IMR-90 (cell line): Measurements from ENCODE around the gene LYSMD2. TPM values are rescaled to one million over a fixed set of nuclear protein-coding genes. Genes with fewer than 3 reads are reported as not detected.

ENCODE experiments used
- ATAC-seq: fragments of 200-7000 bp; cut with Tn5 transposase; 2 replicates; pipeline ENCODE4 v1.9.1; 2020; ENCODE audit warnings: low read depth, mild to moderate bottlenecking, moderate library complexity
- BruUV-seq: library from RNA; stranded (reverse); fragments of 400-500 nt; replicated peaks from 2 replicates; lab custom pipeline; 2021; lab: Mats Ljungman, UMichigan
- CTCF ChIA-PET: fragments of 300-600 bp; formaldehyde crosslinking; extraction: SDS; loops from one replicate; lab custom pipeline; 2021; ENCODE audit warnings: antibody characterized with exemption; lab: Yijun Ruan, JAX
- POLR2A ChIA-PET: fragments of 300-600 bp; sonication (Branson Sonifier 250); formaldehyde crosslinking; loops from one replicate; lab custom pipeline; 2022; ENCODE audit warnings: antibody characterized with exemption; ENCODE audit not compliant: unreplicated experiment; lab: Charles Lee
- DNase-seq: peaks from one replicate; pipeline ENCODE4 v3.0.0; 2013
- H2AFZ ChIP-seq: replicated peaks from 2 replicates; pipeline ENCODE3; 2013; ENCODE audit warnings: low read length, mild to moderate bottlenecking; ENCODE audit not compliant: poor library complexity
- H2AK5ac ChIP-seq: 2 replicates; pipeline ENCODE4 v1.6.1; 2013; ENCODE audit warnings: low read depth, low read length, inconsistent platforms
- H2AK9ac ChIP-seq: replicated peaks from 2 replicates; pipeline ENCODE3; 2013; ENCODE audit warnings: mild to moderate bottlenecking, low read depth, low read length, moderate library complexity; ENCODE audit not compliant: poor library complexity
- H2BK120ac ChIP-seq: 2 replicates; pipeline ENCODE4 v1.6.1; 2013; ENCODE audit warnings: low read depth, low read length, inconsistent platforms
- H2BK15ac ChIP-seq: 3 replicates; pipeline ENCODE4 v1.6.1; 2013; ENCODE audit warnings: low read depth, low read length, inconsistent platforms
- H2BK20ac ChIP-seq: 2 replicates; pipeline ENCODE4 v1.6.1; 2013; ENCODE audit warnings: low read depth, mild to moderate bottlenecking, inconsistent platforms, low read length, moderate library complexity
- H2BK5ac ChIP-seq: 2 replicates; pipeline ENCODE4 v1.6.1; 2013; ENCODE audit warnings: mild to moderate bottlenecking, low read depth, low read length, inconsistent platforms; ENCODE audit not compliant: poor library complexity, severe bottlenecking
- H3K14ac ChIP-seq: replicated peaks from 2 replicates; pipeline ENCODE4 v1.6.1; 2013; ENCODE audit warnings: low read depth, low read length, inconsistent platforms
- H3K18ac ChIP-seq: 2 replicates; pipeline ENCODE4 v1.6.1; 2013; ENCODE audit warnings: low read depth, low read length, control low read depth
- H3K23ac ChIP-seq: 2 replicates; pipeline ENCODE4 v1.6.1; 2013; ENCODE audit warnings: low read depth, low read length, inconsistent platforms
- H3K27ac ChIP-seq: 2 replicates; pipeline ENCODE4 v1.5.1; 2013; ENCODE audit warnings: mild to moderate bottlenecking, control low read depth, low read length; ENCODE audit not compliant: insufficient read depth
- H3K27me3 ChIP-seq: 2 replicates; pipeline ENCODE4 v1.6.1; 2013; ENCODE audit warnings: low read length; ENCODE audit not compliant: control insufficient read depth, insufficient read depth
- H3K36me3 ChIP-seq: 2 replicates; pipeline ENCODE4 v1.6.1; 2013; ENCODE audit warnings: low read length, mixed read lengths; ENCODE audit not compliant: control insufficient read depth, insufficient read depth
- H3K4ac ChIP-seq: 2 replicates; pipeline ENCODE4 v1.6.1; 2013; ENCODE audit warnings: low read depth, low read length, inconsistent platforms
- H3K4me1 ChIP-seq: 2 replicates; pipeline ENCODE4 v1.6.1; 2013; ENCODE audit warnings: low read length, mixed read lengths; ENCODE audit not compliant: control insufficient read depth, insufficient read depth
- H3K4me2 ChIP-seq: 2 replicates; pipeline ENCODE4 v1.6.1; 2013; ENCODE audit warnings: low read depth, mild to moderate bottlenecking, control low read depth, low read length, moderate library complexity
- H3K4me3 ChIP-seq: 2 replicates; pipeline ENCODE4 v1.5.1; 2013; ENCODE audit warnings: low read depth, mild to moderate bottlenecking, control low read depth, low read length, moderate library complexity; ENCODE audit not compliant: insufficient read depth
- H3K56ac ChIP-seq: 2 replicates; pipeline ENCODE4 v1.6.1; 2013; ENCODE audit warnings: low read length, inconsistent platforms; ENCODE audit not compliant: insufficient read depth; ENCODE audit errors: extremely low read depth
- H3K79me1 ChIP-seq, 2 experiments: 2 replicates each; pipeline ENCODE4 v1.6.1; 2013; ENCODE audit warnings: low read length in 2 of 2, inconsistent platforms in 1 of 2, low read depth in 1 of 2
- H3K9ac ChIP-seq: 2 replicates; pipeline ENCODE4 v1.6.1; 2013; ENCODE audit warnings: low read depth, low read length, control low read depth
- H3K9me1 ChIP-seq: 2 replicates; pipeline ENCODE4 v1.6.1; 2013; ENCODE audit warnings: low read length, inconsistent platforms; ENCODE audit not compliant: insufficient read depth
- H3K9me3 ChIP-seq: 2 replicates; pipeline ENCODE4 v1.6.1; 2013; ENCODE audit warnings: low read length; ENCODE audit not compliant: control insufficient read depth, insufficient read depth
- H4K20me1 ChIP-seq: 2 replicates; pipeline ENCODE4 v1.6.1; 2013; ENCODE audit warnings: low read length, inconsistent platforms; ENCODE audit not compliant: insufficient read depth
- H4K5ac ChIP-seq: 2 replicates; pipeline ENCODE4 v1.6.1; 2013; ENCODE audit warnings: mild to moderate bottlenecking, low read depth, low read length, control low read depth
- H4K8ac ChIP-seq, 2 experiments: 2 replicates each; pipeline ENCODE4 v1.6.1; 2013; ENCODE audit warnings: low read depth in 2 of 2, low read length in 2 of 2, control low read depth in 1 of 2, inconsistent platforms in 1 of 2
- H4K91ac ChIP-seq: 2 replicates; pipeline ENCODE4 v1.6.1; 2013; ENCODE audit warnings: low read depth, low read length, inconsistent platforms; ENCODE audit not compliant: insufficient read depth
- CEBPB ChIP-seq: IDR thresholded peaks from 2 replicates; pipeline ENCODE4 v1.6.1; 2012; ENCODE audit warnings: low read depth, low read length, improper control_type of control experiment
- CHD1 ChIP-seq: IDR thresholded peaks from 2 replicates; pipeline ENCODE4 v1.6.1; 2012; ENCODE audit warnings: low read depth, low read length, improper control_type of control experiment
- CTCF ChIP-seq: conservative IDR thresholded peaks from 2 replicates; pipeline ENCODE4 v1.5.1; 2012; ENCODE audit warnings: mild to moderate bottlenecking, low read depth, low read length, improper control_type of control experiment
- ELK1 ChIP-seq: fragments of 150-350 bp; IDR thresholded peaks from 2 replicates; pipeline ENCODE4 v1.6.1; 2016; ENCODE audit warnings: low read depth, mild to moderate bottlenecking, low read length, moderate library complexity, borderline replicate concordance
- FOS ChIP-seq: fragments of 150-350 bp; IDR thresholded peaks from 2 replicates; pipeline ENCODE4 v1.6.1; 2016; ENCODE audit warnings: low read depth, low read length
- MAZ ChIP-seq: IDR thresholded peaks from 2 replicates; pipeline ENCODE4 v1.6.1; 2012; ENCODE audit warnings: low read depth, mild to moderate bottlenecking, low read length, improper control_type of control experiment, moderate library complexity, borderline replicate concordance
- MXI1 ChIP-seq: IDR thresholded peaks from 2 replicates; pipeline ENCODE4 v1.6.1; 2012; ENCODE audit warnings: low read depth, mild to moderate bottlenecking, low read length, moderate library complexity, borderline replicate concordance
- NFE2L2 ChIP-seq: fragments of 150-350 bp; IDR thresholded peaks from 2 replicates; pipeline ENCODE4 v1.6.1; 2016; ENCODE audit warnings: low read depth, mild to moderate bottlenecking, low read length
- POLR2A ChIP-seq: IDR thresholded peaks from 2 replicates; pipeline ENCODE4 v1.6.1; 2012; ENCODE audit warnings: mild to moderate bottlenecking, low read depth, low read length
- RAD21 ChIP-seq: IDR thresholded peaks from 2 replicates; pipeline ENCODE4 v1.6.1; 2012; ENCODE audit warnings: low read length, improper control_type of control experiment
- RCOR1 ChIP-seq: IDR thresholded peaks from 2 replicates; pipeline ENCODE4 v1.6.1; 2012; ENCODE audit warnings: mild to moderate bottlenecking, low read length, improper control_type of control experiment; ENCODE audit not compliant: insufficient replicate concordance
- SMC3 ChIP-seq: fragments of 150-350 bp; IDR thresholded peaks from 2 replicates; pipeline ENCODE4 v1.6.1; 2016; ENCODE audit warnings: low read depth, mild to moderate bottlenecking, antibody characterized with exemption, low read length, moderate library complexity
- USF2 ChIP-seq: fragments of 150-350 bp; IDR thresholded peaks from 2 replicates; pipeline ENCODE4 v1.6.1; 2017; ENCODE audit warnings: mild to moderate bottlenecking, antibody characterized with exemption, low read length, low read depth
- WGBS, 2 experiments: methylation state at CpG; one replicate each; pipeline versions ENCODE4 v1.1.5 to v1.1.7; 2013; ENCODE audit warnings: missing lambda C conversion rate in 2 of 2; ENCODE audit not compliant: insufficient read length in 1 of 2; ENCODE audit errors: extremely low coverage in 2 of 2; 5-methylcytosine and 5-hydroxymethylcytosine counted together
- dilution Hi-C: fragments of 300-500 bp; cut with HindIII; formaldehyde crosslinking; loops from one replicate; pipeline ENCODE4 v1.14.3; 2018; ENCODE audit warnings: low sequenced_read_pairs; ENCODE audit not compliant: unreplicated experiment
- in situ Hi-C: fragments of 300-500 bp; cut with MboI; formaldehyde crosslinking; loops from 3 replicates; pipeline ENCODE4 v1.14.3; 2019; ENCODE audit warnings: low sequenced_read_pairs, inconsistent platforms, mixed read lengths
- intact Hi-C: fragments of 100-400 bp; cut with micrococcal nuclease; formaldehyde crosslinking; loops from 2 replicates; pipeline ENCODE4 v1.10.0; 2022
- polyA plus RNA-seq, 3 experiments: library from polyadenylated mRNA; depleted of rRNA; stranded (reverse); fragments of >200 nt; gene quantifications; 2 replicates each; pipeline ENCODE4 v1.2.3, GENCODE V29; 2012; ENCODE audit warnings: low replicate concordance in 1 of 3
- total RNA-seq: library from RNA; depleted of rRNA; stranded (reverse); fragments of >200 nt; gene quantifications from 2 replicates; pipeline ENCODE4 v1.2.3, GENCODE V29; 2012

The LYSMD2 gene
- total and polyA plus RNA-seq, 2 of the 4 experiments (the other 2 are of a cell fraction) = 5.9 to 6.0 TPM

- Histone ChIP-seq H2BK120ac (no peak overlapping the region), H3K4ac (no peak overlapping the region), H4K91ac (no peak overlapping the region), H3K9ac (no peak overlapping the region), H3K14ac (no peak overlapping the region), H3K4me1 (no peaks in the 10 kb centered on the region), H4K5ac (no peak overlapping the region), H3K27me3 (peaks cover 21% of the 10 kb centered on the region), H3K4me3 (no peak overlapping the region), H3K56ac (no peak overlapping the region), H3K9me3 (no peaks in the 10 kb centered on the region), H2BK20ac (no peak overlapping the region), H4K20me1 (no peaks in the 10 kb centered on the region), H2AK5ac (no peak overlapping the region), H2AK9ac (no peak overlapping the region), H3K23ac (no peak overlapping the region), H3K18ac (no peak overlapping the region), H3K36me3 (no peaks in the 10 kb centered on the region), H3K9me1 (no peaks in the 10 kb centered on the region), H3K27ac (no peak overlapping the region), H2AFZ (no peak overlapping the region), H4K8ac (no peak overlapping the region), H2BK15ac (no peak overlapping the region), H3K4me2 (no peak overlapping the region), H2BK5ac (no peak overlapping the region), H3K79me1 (no peaks in the 10 kb centered on the region)
- dilution Hi-C loops (no loop called here), intact Hi-C loops (no loop called here), in situ Hi-C loops (no loop called here)
- POLR2A ChIA-PET = no interaction called here
- CTCF ChIA-PET = no interaction called here
- TF ChIP-seq NFE2L2 (no peak), ELK1 (no peak), CTCF (no peak), RAD21 (no peak), RCOR1 (no peak), MXI1 (no peak), USF2 (no peak), POLR2A (no peak), SMC3 (no peak), CEBPB (no peak), FOS (no peak), CHD1 (no peak), MAZ (no peak)
- 75% methylated on average over 1 of the region's 5 CpGs; no CpG with 5 or more reads in 1 of the 2 experiments for WGBS, 2 experiments
- no peak for DNase-seq
- no peak for ATAC-seq
- no TSS peak for BruUV-seq
These were observed 40.9 kb downstream of the LYSMD2 start for GRCh38 chr15:51696566-51696965.
